ENCODE data around the gene CHST15. TPM values are rescaled to one million over a fixed set of nuclear protein-coding genes. Genes with fewer than 3 reads are reported as not detected.

CHST15 gene
- polyA plus RNA-seq, 1 donor from 2014 or later, result 0.79 TPM

GRCh38 chr10:124142006-124142739 lies 48.8 kb upstream of the CHST15 start:
- no peaks in the 10 kb centered on the region for H3K27me3 ChIP-seq (ENCODE audit: insufficient read depth, low read depth, low read length)
- H3K9me3 ChIP-seq (ENCODE audit: low read length), result peaks cover 3% of the 10 kb centered on the region
- no peak for TF ChIP-seq POLR2AphosphoS5 (IDR thresholded peaks at IDR 0.05)
- H3K4me3 ChIP-seq (ENCODE audit: low read length), result no peak overlapping the region
- H3K9me2 ChIP-seq (ENCODE audit: insufficient read depth, low read length), result no peaks in the 10 kb centered on the region
- no peaks in the 10 kb centered on the region for H4K20me1 ChIP-seq (ENCODE audit: insufficient read depth)
- no peak overlapping the region for H3K9ac ChIP-seq (ENCODE audit: low read length)
- no peak overlapping the region for H3K27ac ChIP-seq (ENCODE audit: low read length)
- no peaks in the 10 kb centered on the region for H3K79me2 ChIP-seq (replicated peaks; ENCODE audit: insufficient read depth, low read length)
- H3F3A ChIP-seq (ENCODE audit: insufficient read depth, low read length, poor library complexity, severe bottlenecking), result no peaks in the 10 kb centered on the region
- H3K4me2 ChIP-seq (ENCODE audit: low read length), result no peak overlapping the region
- H3K36me3 ChIP-seq (ENCODE audit: insufficient read depth, low read length), result no peaks in the 10 kb centered on the region
- no peak overlapping the region for H2AFZ ChIP-seq (ENCODE audit: low read depth, low read length)

GRCh38 chr10:124138883-124139348 lies 45.5 kb upstream of the CHST15 start:
- Histone ChIP-seq H4K20me1 (ENCODE audit: insufficient read depth) (no peaks in the 10 kb centered on the region), H3K4me3 (ENCODE audit: low read length) (no peak overlapping the region), H3K27me3 (ENCODE audit: insufficient read depth, low read depth, low read length) (no peaks in the 10 kb centered on the region), H3K4me2 (ENCODE audit: low read length) (no peak overlapping the region), H2AFZ (ENCODE audit: low read depth, low read length) (no peak overlapping the region), H3K36me3 (ENCODE audit: insufficient read depth, low read length) (no peaks in the 10 kb centered on the region), H3K9ac (ENCODE audit: low read length) (no peak overlapping the region), H3K79me2 (replicated peaks; ENCODE audit: insufficient read depth, low read length) (no peaks in the 10 kb centered on the region), H3K27ac (ENCODE audit: low read length) (no peak overlapping the region), H3F3A (ENCODE audit: insufficient read depth, low read length, poor library complexity, severe bottlenecking) (no peaks in the 10 kb centered on the region), H3K9me3 (ENCODE audit: low read length) (peaks cover 3% of the 10 kb centered on the region), H3K9me2 (ENCODE audit: insufficient read depth, low read length) (no peaks in the 10 kb centered on the region)
- TF ChIP-seq REST (IDR thresholded peaks at IDR 0.05; ENCODE audit: borderline replicate concordance) (no peak), EZH2 (IDR thresholded peaks at IDR 0.05; ENCODE audit: borderline replicate concordance, insufficient read depth, low read length, poor library complexity, severe bottlenecking) (no peak)

- Histone ChIP-seq H3K9ac (ENCODE audit: low read length) (no peak overlapping the region), H2AFZ (ENCODE audit: low read depth, low read length) (no peak overlapping the region), H4K20me1 (ENCODE audit: insufficient read depth) (no peaks in the 10 kb centered on the region), H3F3A (ENCODE audit: insufficient read depth, low read length, poor library complexity, severe bottlenecking) (no peaks in the 10 kb centered on the region), H3K27me3 (ENCODE audit: insufficient read depth, low read depth, low read length) (no peaks in the 10 kb centered on the region), H3K9me3 (ENCODE audit: low read length) (peaks cover 3% of the 10 kb centered on the region), H3K27ac (ENCODE audit: low read length) (no peak overlapping the region), H3K9me2 (ENCODE audit: insufficient read depth, low read length) (no peaks in the 10 kb centered on the region), H3K4me3 (ENCODE audit: low read length) (no peak overlapping the region), H3K36me3 (ENCODE audit: insufficient read depth, low read length) (no peaks in the 10 kb centered on the region), H3K4me2 (ENCODE audit: low read length) (no peak overlapping the region), H3K79me2 (replicated peaks; ENCODE audit: insufficient read depth, low read length) (no peaks in the 10 kb centered on the region)
- no peak for TF ChIP-seq TAF1 (IDR thresholded peaks at IDR 0.05; ENCODE audit: low read depth)
- no peak for TF ChIP-seq RAD21 (conservative IDR thresholded peaks at IDR 0.05)
- TF ChIP-seq MXI1 (conservative IDR thresholded peaks at IDR 0.05; ENCODE audit: poor library complexity, severe bottlenecking), result no peak
- no peak for TF ChIP-seq CTCF (IDR thresholded peaks at IDR 0.05; ENCODE audit: poor library complexity, severe bottlenecking)
- TF ChIP-seq EZH2 (IDR thresholded peaks at IDR 0.05; ENCODE audit: borderline replicate concordance, insufficient read depth, low read length, poor library complexity, severe bottlenecking), result no peak
- no peak for TF ChIP-seq EP300 (conservative IDR thresholded peaks at IDR 0.05; ENCODE audit: poor library complexity, severe bottlenecking)
- TF ChIP-seq SMC3 (conservative IDR thresholded peaks at IDR 0.05; ENCODE audit: poor library complexity), result no peak
- no peak for TF ChIP-seq REST (IDR thresholded peaks at IDR 0.05; ENCODE audit: borderline replicate concordance)
- no peak for TF ChIP-seq POLR2AphosphoS5 (IDR thresholded peaks at IDR 0.05)
Observed at GRCh38 chr10:124138195-124138882, 44.9 kb upstream of the CHST15 start.
